Right hindlimb (tissue), 1 donor: ENCODE measurements around the gene TPP1.

Source experiments
- DNase-seq: peaks from one replicate; pipeline ENCODE4 v3.0.0-alpha.2; 2018

Gene TPP1

GRCh38 chr11:6586434-6587359, 32.5 kb downstream of the TPP1 start:
- DNase-seq: no peak

DNA sequence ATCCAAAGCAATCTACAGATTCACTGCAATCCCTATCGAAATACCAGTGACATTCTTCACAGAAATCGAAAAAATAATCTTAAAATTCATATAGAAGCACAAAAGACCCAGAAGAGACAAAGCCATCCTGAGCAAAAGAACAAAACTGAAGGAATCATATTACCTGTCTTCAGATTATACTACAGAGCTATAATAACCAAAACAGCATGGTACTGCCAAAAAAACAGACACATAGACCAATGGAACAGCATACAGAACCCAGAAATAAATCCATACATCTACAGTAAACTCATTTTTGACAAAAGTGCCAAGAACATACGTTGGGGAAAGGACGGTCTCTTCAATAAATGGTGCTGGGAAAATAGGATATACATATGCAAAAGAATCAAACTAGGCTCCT, 34.7 kb downstream of the TPP1 start:
- DNase-seq: no peak

DNA sequence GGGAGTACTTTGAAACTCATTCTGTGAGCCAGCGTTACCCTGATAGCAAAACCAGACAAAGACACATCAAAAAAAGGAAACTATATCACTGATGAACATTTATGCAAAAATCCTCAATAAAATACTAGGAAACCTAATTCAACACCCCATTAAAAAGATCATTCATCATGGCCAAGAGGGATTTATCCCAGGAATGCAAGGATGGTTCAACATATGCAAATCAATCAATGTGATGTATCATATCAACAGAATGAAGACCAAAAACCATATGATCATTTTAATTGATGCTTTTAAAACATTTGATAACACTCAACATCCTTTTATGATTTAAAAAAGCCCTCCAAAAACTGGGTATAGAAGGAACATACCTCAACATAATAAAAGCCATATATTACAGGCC, 35.6 kb downstream of the TPP1 start:
- no peak for DNase-seq

DNA sequence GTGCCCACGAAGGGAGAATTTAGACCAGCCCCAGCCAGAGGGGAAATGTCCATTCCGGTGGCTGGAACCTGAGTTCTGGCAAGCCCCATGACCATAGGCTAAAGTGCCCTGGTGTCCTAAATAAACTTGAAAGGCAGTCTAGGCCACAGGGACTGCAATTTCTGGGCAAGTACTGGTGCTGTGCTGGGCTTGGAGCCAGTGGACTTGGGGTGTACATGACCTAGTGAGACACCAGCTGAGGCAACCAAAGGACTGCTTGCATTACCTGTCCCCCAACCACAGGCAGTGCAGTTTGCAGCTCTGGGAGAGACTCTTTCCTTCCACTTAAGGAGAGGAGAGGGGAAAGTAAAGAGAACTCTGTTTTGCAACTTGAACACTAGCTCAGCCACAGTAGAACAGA, 39.5 kb downstream of the TPP1 start:
- DNase-seq: no peak

DNA sequence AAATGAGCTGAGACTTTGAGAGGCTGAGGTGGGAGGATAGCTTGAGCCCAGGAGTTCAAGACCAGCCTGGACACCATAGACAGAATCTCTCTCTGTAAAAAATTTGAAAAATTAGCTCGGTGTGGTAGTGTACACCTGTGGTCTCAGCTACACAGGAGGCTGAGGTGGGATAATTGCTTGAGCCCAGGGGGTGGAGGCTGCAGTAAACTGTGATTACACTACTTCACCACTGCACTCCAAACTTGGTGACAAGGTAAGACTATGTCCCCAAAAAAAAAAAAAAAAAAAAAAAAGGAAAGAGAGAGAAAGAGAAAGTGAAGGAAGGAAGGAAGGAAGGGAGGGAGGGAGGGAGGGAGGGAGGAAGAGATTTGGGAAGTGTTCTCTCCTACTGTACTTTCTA, 41.1 kb downstream of the TPP1 start:
- no peak for DNase-seq

DNA sequence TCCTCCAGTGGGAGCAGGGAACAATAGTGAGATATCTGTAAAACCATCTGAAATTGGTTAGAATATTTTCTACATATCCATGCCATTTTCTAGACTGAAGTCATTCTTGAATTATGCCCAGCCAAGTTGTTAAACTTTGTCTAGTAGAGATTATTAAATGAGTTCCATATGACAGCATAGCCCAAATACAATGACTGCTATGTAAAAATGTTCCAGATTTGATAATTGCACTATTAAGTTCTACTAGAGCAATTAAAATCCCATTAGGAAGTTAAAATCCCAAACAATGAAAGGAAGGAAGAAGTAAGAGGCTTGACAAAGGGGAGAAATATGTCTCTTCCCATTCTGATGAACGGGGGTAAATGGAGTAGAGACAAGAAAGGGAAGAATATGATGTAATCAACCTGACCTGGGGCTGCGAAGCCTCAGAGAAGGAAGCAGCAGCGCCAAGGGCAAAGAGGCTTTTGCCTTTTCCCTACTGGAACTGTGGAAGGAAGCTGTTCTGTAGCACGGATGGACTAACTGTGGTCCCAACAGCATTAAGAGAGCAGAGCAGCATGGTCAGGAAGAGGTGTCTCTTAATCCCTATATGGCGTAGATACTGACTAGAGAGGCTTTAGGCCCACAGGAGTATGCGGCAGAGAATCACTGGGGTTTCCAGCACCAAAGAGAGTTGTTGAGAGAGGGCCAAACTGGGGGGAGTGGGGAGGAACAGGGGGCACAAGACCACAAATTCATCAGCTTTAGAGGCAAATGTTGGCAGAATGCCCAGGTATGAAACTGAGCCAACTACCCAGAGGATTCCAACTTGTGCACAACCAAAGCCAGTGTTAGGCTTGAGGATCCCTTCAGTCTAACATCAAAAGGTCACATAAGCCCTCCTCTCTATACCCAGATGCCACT, 42.5 kb downstream of the TPP1 start:
- DNase-seq: peak; percentile 69

- no peak for DNase-seq
Observed at GRCh38 chr11:6574816-6575715, 44.2 kb downstream of the TPP1 start.

DNA sequence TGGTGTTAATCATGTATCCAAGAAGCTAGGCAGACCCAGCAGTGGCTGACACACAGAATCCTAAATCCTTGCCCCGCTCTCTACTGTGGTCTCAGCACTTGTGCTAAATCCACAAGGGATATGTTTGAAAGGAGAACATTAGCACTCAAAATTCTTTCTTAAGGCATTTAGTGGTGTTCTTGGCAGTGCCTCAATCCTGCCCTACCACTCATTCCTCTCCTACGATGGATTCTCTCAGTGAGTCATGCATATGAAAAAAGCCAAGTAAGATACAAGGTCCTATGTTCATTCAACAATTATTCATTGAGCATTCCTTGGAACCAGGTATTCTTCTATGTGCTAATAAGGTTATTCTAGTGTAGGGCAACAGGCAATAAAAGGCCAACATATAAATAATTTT, 47.0 kb downstream of the TPP1 start:
- no peak for DNase-seq

- no peak for DNase-seq
Observed at GRCh38 chr11:6571434-6572008, 47.7 kb downstream of the TPP1 start.

- no peak for DNase-seq
Observed at GRCh38 chr11:6570691-6571427, 48.4 kb downstream of the TPP1 start.

- no peak for DNase-seq
Observed at GRCh38 chr11:6569706-6570105, 49.5 kb downstream of the TPP1 start.

- peak; percentile 61 for DNase-seq
Observed at GRCh38 chr11:6568191-6568918, 50.9 kb downstream of the TPP1 start.

GRCh38 chr11:6567371-6567745, 51.9 kb downstream of the TPP1 start:
- DNase-seq: no peak

DNA sequence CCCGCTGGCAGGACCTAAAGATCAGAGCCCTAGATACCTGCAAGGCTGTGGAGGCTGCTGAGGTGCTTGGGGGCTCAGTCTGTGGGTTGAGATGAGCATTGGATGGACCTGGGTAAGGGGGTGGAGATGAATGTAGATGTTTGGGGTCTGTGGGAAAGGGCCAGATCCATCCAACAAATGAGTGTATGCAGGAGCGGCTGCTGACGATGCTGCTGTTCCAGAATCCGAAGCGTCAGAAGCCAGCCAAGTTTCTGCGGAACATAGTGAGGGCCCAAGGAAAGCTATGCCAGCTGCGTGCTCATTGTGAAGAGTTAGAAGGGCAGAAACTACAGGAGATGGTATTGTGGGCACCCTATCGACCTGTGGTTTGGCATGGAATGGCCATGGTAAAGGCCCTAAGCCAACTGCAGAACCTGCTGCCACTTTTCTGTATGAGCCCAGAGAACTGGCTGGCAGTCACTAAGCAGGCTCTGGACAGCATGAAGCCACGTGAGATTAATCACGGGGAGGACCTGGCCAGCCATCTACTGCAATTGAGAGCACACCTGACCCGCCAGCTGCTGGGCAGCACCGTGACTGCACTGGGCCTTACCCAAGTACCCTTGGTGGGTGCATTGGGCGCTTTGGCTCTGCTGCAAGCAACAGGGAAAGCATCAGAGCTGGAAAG, 52.4 kb downstream of the TPP1 start:
- DNase-seq: no peak

DNA sequence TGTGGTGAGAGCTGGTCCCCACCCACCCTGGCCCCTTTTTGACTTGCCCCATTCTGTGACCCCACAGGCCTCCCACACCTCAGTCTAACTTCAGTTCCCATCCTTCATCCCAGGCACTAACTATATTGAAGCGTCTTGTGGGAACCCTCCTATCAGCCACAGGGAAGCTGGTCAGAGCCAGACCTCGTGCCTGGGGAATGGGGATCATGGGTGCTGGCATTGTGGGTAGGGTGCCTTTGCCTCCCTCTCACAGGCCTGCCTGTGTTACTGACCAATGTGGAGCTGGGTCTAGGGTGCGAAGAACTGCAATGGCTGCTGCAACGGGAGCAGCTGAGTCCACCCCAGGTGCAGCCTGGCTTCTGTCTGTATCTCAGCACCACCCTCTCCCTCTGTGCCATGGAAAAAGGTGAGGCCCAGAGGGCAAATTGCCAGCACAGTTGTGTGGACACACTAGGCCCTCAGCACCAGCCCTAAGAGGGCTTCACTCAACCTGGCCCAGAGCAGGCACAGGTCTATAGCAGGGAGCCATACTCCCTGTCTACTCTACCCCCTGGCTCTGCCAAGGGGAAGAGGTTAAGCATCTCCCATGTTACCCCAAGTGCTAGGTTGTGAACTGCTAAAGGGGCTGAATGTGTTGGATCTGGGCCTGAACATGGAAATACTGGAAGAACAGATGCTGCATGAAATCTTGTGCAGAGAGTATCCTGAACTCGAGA, 53.1 kb downstream of the TPP1 start:
- no peak for DNase-seq

GRCh38 chr11:6565325-6565724, 53.9 kb downstream of the TPP1 start:
- DNase-seq: no peak

DNA sequence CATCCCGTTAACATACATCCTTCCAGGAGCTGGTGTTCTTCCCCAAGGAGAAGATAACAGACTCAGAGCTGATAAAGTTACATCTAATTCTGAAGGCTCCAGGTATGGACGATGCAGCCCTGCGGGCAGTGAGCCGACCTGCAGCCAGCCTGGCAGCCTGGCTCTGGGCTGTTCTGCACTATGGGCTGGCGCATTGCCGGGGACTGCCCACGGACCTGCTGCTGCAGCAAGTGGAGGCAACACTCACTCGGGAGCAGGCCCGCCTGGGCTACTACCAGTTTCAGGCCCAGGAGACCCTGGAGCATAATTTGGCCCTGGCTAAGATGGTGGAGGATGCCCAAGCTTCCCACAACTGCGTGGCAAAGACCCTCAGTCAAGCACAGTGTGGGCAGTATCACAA, 55.6 kb downstream of the TPP1 start:
- DNase-seq: no peak

DNA sequence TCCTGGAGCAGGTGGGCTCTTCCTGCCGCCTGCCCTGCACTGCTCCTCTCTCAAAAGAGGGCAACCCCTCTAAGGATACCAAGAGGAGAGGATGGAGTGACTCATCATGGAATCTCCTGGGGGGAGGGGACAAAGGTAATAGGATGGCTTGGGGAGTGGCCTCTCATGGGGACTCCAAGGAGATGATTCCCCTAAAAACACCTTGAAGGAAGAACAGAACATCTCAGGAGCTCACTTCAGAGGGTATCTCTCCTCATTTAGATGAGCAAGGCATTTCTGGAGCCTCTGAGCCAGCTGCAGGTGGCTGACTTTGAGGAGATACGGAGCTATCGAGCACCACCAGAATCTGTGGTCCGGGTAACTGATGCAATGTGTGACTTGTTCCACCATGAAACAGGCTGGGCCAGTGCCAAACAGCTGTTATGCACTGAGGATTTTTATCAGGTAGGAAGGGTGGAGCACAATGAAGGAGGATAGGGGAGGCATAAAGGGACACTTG, 56.1 kb downstream of the TPP1 start:
- DNase-seq: no peak
